ENCODE measurements around the gene MLKL. TPM values are rescaled to one million over a fixed set of nuclear protein-coding genes. Genes with fewer than 3 reads are reported as not detected.

Gene MLKL
- total and polyA plus RNA-seq, 2 of the 13 experiments (the other 11 are each of a cell fraction or from before 2014, with no cell fraction given): 6.4 to 10.7 TPM

- TF ChIP-seq ZNF503 (CRISPR knock-in tag; IDR thresholded peaks at IDR 0.05): peak; percentile 54; the same call in 1 of the 2 replicates
- TF ChIP-seq MED1 (CRISPR knock-in tag; IDR thresholded peaks at IDR 0.05): peak; percentile 32; the same call in 1 of the 2 replicates
- no peak for TF ChIP-seq MIER2 (CRISPR knock-in tag; IDR thresholded peaks at IDR 0.05)
- peak; percentile 95 for TF ChIP-seq FOXK2 (IDR thresholded peaks at IDR 0.05)
- TF ChIP-seq FOXK1 (CRISPR knock-in tag; IDR thresholded peaks at IDR 0.05; ENCODE audit: borderline replicate concordance, low read depth): peak; percentile 80
Observed at GRCh38 chr16:74635303-74635702, 65.4 kb downstream of the MLKL start (continued).

GRCh38 chr16:74633686-74634085 lies 67.0 kb downstream of the MLKL start:
- 96% methylated on average over 7 of the region's 7 CpGs for WGBS (ENCODE audit: low lambda C conversion rate)
- no peak overlapping the region for H3K4me3 ChIP-seq (replicated peaks in 1 of 3; ENCODE audit: insufficient read depth in 1 of 3, low read depth in 2 of 3, low read length in 3 of 3)
- in situ Hi-C loops (cut with HindIII; ENCODE audit: extremely low pct_ligation_motif_present, low pct_unique_long_range_greater_than_20kb): no loop called here
- H3K9ac ChIP-seq (ENCODE audit: insufficient read depth, low read depth, low read length): no peak overlapping the region
- BruUV-seq (replicated peaks): no TSS peak
- CTCF ChIA-PET (ENCODE audit: low intra/inter-chr PET ratio, low total read pairs): no interaction called here
- H4K20me1 ChIP-seq (ENCODE audit: insufficient read depth, low read length): no peaks in the 10 kb centered on the region
- no peak for DNase-seq (ENCODE audit: low spot score)
- H3K36me3 ChIP-seq (replicated peaks in 1 of 2; ENCODE audit: control insufficient read depth in 1 of 2, insufficient read depth in 2 of 2, low read length in 2 of 2): peaks cover 27 to 82% of the 10 kb centered on the region in 2 experiments
- FAIRE-seq: no peak
- TF ChIP-seq SOX13 (IDR thresholded peaks at IDR 0.05) (no peak), SOX13 (CRISPR knock-in tag; conservative IDR thresholded peaks at IDR 0.05 in 1 of 2, IDR thresholded peaks at IDR 0.05 in 1 of 2) (no peak), TRIM24 (CRISPR knock-in tag; IDR thresholded peaks at IDR 0.05) (no peak), ZZZ3 (CRISPR knock-in tag; IDR thresholded peaks at IDR 0.05; ENCODE audit: borderline replicate concordance) (no peak), ZFAT (CRISPR knock-in tag; conservative IDR thresholded peaks at IDR 0.05) (no peak)
- no peaks in the 10 kb centered on the region for H3K9me3 ChIP-seq (ENCODE audit: low read length)
- peaks cover 1% of the 10 kb centered on the region for H3K79me2 ChIP-seq (ENCODE audit: insufficient read depth, low read length)
- no peaks in the 10 kb centered on the region for H3K27me3 ChIP-seq (ENCODE audit: control insufficient read depth in 1 of 2, insufficient read depth in 2 of 2, low read length in 2 of 2)
- H3K27ac ChIP-seq (ENCODE audit: extremely low read length, insufficient read depth, low read length): no peak overlapping the region
- no peak overlapping the region for H3K4me2 ChIP-seq (ENCODE audit: low read depth, low read length)
- H3K4me1 ChIP-seq (ENCODE audit: insufficient read depth, low read length): peaks cover 43% of the 10 kb centered on the region
- POLR2A ChIA-PET: interaction anchor here (2.6 kb wide), 1 partner anchor 27 kb away, joined by 10 read pairs; the partner anchor contains the start of gene GLG1
- no peak overlapping the region for H2AFZ ChIP-seq (ENCODE audit: low read length)
- no peak for ATAC-seq
- intact Hi-C loops (cut with micrococcal nuclease; ENCODE audit: unreplicated experiment): no loop called here

Measured in HepG2 (cell line).